Ovary (tissue), 9 donors: ENCODE data around the gene OTUB1. TPM values are rescaled to one million over a fixed set of nuclear protein-coding genes. Genes with fewer than 3 reads are reported as not detected.

Experiments
- DNase-seq, 5 donors: peaks; one replicate each; pipeline ENCODE4 v3.0.0-alpha.2; 2019 to 2020
- H3K27ac ChIP-seq, 2 donors: fragments of 200-600 bp; one replicate each; pipeline versions ENCODE4 v1.5.1 to v1.8.0; 2019 to 2022
- H3K27me3 ChIP-seq: fragments of 200-600 bp; one replicate; pipeline ENCODE4 v1.8.0; 2022
- H3K36me3 ChIP-seq: fragments of 200-600 bp; sonication (generic); one replicate; pipeline ENCODE4 v1.5.1; 2019
- H3K4me1 ChIP-seq: one replicate; pipeline ENCODE4 v1.8.1; 2013; ENCODE audit warnings: mild to moderate bottlenecking, moderate library complexity; ENCODE audit not compliant: insufficient read depth
- H3K4me3 ChIP-seq: fragments of 200-600 bp; sonication (generic); one replicate; pipeline ENCODE4 v1.5.1; 2017
- H3K9me3 ChIP-seq, 2 donors: fragments of 200-600 bp in 1 of 2; sonication (generic) in 1 of 2; one replicate each; pipeline versions ENCODE4 v1.5.1 to v1.8.1; 2013 to 2019; ENCODE audit warnings: mild to moderate bottlenecking in 1 of 2, moderate library complexity in 1 of 2
- CTCF ChIP-seq, 3 donors: fragments of 450-650 bp in 2 of 3; fragments of 200-600 bp in 1 of 3; IDR thresholded peaks; one replicate each; pipeline versions ENCODE4 v1.5.1 to v1.8.0; 2016 to 2022; ENCODE audit warnings: antibody characterized with exemption in 3 of 3, mild to moderate bottlenecking in 1 of 3
- EP300 ChIP-seq: sonication (generic); formaldehyde crosslinking; IDR thresholded peaks from one replicate; pipeline ENCODE4 v1.6.1; 2017; ENCODE audit warnings: antibody characterized with exemption
- POLR2A ChIP-seq: fragments of 450-650 bp; IDR thresholded peaks from one replicate; pipeline ENCODE4 v1.6.1; 2017; ENCODE audit warnings: antibody characterized with exemption, mild to moderate bottlenecking, moderate library complexity
- WGBS, 3 donors: extraction: QIAGEN DNeasy Blood & Tissue Kit in 1 of 3; methylation state at CpG; one replicate each; pipeline versions ENCODE4 v1.1.5 to v1.1.7; 2013 to 2017; 5-methylcytosine and 5-hydroxymethylcytosine counted together
- intact Hi-C, 4 donors: fragments of 100-400 bp; cut with DNase I; formaldehyde crosslinking; loops; one replicate each; pipeline versions ENCODE4 v1.11.0 to v1.15.1; 2022 to 2023
- polyA plus RNA-seq, 2 donors: library from polyadenylated mRNA; stranded (reverse); fragments of 200-250 nt in 1 of 2; fragments of 350-450 nt in 1 of 2; fragmentation: Illumina TruSeq in 1 of 2; extraction: RNeasy Lipid Tissue Mini Kit (QIAGEN cat#74804) in 1 of 2; gene quantifications; one replicate each; pipeline ENCODE4 v1.2.3, GENCODE V29; 2013 to 2014
- total RNA-seq, 7 donors: library from RNA; depleted of rRNA in 2 of 7; stranded (reverse); fragments of >200 nt in 2 of 7; fragmentation: NEBNext Ultra II Directional in 3 of 7; extraction: Animal tissue kit (Norgen Biotek cat#: 25700) in 3 of 7; gene quantifications; one replicate each; pipeline versions ENCODE4 v1.1.0 to v1.2.4, GENCODE V29; 2016 to 2023
- donor health status: DM: no; HTN: no; CAD: no; lungs with moderate emphysema.
- donor health status: DM: no; HTN: no; CAD: no.
- donor health status: Bipolar disorder and iron deficiency.
- donor health status: DM: yes; HTN: yes; CAD: no.
- donor health status: DM: no; HTN: no; CAD: no.
- donor health status: DM: yes; HTN: yes; CAD: no.

Gene OTUB1
- total and polyA plus RNA-seq, 9 donors, result 34.7 to 66.7 (median 50.7) TPM

GRCh38 chr11:64036087-64037026, 50.1 kb downstream of the OTUB1 start:
- TF ChIP-seq EP300, result no peak
- no peak for TF ChIP-seq CTCF (IDR thresholded peaks at IDR 0.05)
- TF ChIP-seq POLR2A, result no peak
- Histone ChIP-seq H3K27ac (no peak overlapping the region), H3K27me3 (no peaks in the 10 kb centered on the region), H3K9me3 (no peaks in the 10 kb centered on the region), H3K36me3 (no peaks in the 10 kb centered on the region), H3K4me3 (peak overlapping the region; percentile 40), H3K4me1 (peaks cover 2% of the 10 kb centered on the region)
- 1 to 4% (median 3%) methylated on average over 57 to 85 of the region's 85 CpGs for WGBS, 3 donors
- intact Hi-C loops, result no loop called here
- peak; percentile 60 to 74 (median 67) for DNase-seq

- Histone ChIP-seq H3K36me3 (no peaks in the 10 kb centered on the region), H3K4me1 (peaks cover 2% of the 10 kb centered on the region), H3K27ac (no peak overlapping the region), H3K4me3 (no peak overlapping the region), H3K27me3 (no peaks in the 10 kb centered on the region), H3K9me3 (no peaks in the 10 kb centered on the region)
- intact Hi-C loops, result no loop called here
- TF ChIP-seq CTCF (IDR thresholded peaks at IDR 0.05), result no peak
- TF ChIP-seq POLR2A, result no peak
- TF ChIP-seq EP300, result no peak
- WGBS, 3 donors, result 45 to 52% (median 46%) methylated on average over 23 of the region's 23 CpGs
- no peak for DNase-seq
These were observed 50.9 kb downstream of the OTUB1 start for GRCh38 chr11:64037027-64037634.

- intact Hi-C loops, result no loop called here
- Histone ChIP-seq H3K27me3 (no peaks in the 10 kb centered on the region), H3K27ac (no peak overlapping the region), H3K4me3 (no peak overlapping the region), H3K36me3 (no peaks in the 10 kb centered on the region), H3K9me3 (no peaks in the 10 kb centered on the region), H3K4me1 (peaks cover 2% of the 10 kb centered on the region)
- WGBS, 3 donors, result 92 to 94% (median 93%) methylated on average over 4 of the region's 4 CpGs
- TF ChIP-seq CTCF (IDR thresholded peaks at IDR 0.05) (no peak), EP300 (no peak), POLR2A (no peak)
- DNase-seq, result no peak
These were observed 52.3 kb downstream of the OTUB1 start for GRCh38 chr11:64038500-64038899.

GRCh38 chr11:64039012-64039665, 52.9 kb downstream of the OTUB1 start:
- Histone ChIP-seq H3K27ac (no peak overlapping the region), H3K4me1 (peaks cover 2% of the 10 kb centered on the region), H3K4me3 (no peak overlapping the region), H3K36me3 (no peaks in the 10 kb centered on the region), H3K9me3 (no peaks in the 10 kb centered on the region), H3K27me3 (no peaks in the 10 kb centered on the region)
- 84 to 88% (median 87%) methylated on average over 16 of the region's 16 CpGs for WGBS, 3 donors
- no peak for TF ChIP-seq EP300
- TF ChIP-seq CTCF (IDR thresholded peaks at IDR 0.05), result no peak
- no peak for TF ChIP-seq POLR2A
- intact Hi-C loops, result no loop called here
- no peak for DNase-seq
